TTC549 (cell line): ENCODE data around the gene AKT2.

Experiments used
- FAIRE-seq: peaks from 2 replicates; lab custom pipeline; 2012; peaks lifted over from hg19 to GRCh38; lab: Jason Lieb, UNC

The AKT2 gene

DNA sequence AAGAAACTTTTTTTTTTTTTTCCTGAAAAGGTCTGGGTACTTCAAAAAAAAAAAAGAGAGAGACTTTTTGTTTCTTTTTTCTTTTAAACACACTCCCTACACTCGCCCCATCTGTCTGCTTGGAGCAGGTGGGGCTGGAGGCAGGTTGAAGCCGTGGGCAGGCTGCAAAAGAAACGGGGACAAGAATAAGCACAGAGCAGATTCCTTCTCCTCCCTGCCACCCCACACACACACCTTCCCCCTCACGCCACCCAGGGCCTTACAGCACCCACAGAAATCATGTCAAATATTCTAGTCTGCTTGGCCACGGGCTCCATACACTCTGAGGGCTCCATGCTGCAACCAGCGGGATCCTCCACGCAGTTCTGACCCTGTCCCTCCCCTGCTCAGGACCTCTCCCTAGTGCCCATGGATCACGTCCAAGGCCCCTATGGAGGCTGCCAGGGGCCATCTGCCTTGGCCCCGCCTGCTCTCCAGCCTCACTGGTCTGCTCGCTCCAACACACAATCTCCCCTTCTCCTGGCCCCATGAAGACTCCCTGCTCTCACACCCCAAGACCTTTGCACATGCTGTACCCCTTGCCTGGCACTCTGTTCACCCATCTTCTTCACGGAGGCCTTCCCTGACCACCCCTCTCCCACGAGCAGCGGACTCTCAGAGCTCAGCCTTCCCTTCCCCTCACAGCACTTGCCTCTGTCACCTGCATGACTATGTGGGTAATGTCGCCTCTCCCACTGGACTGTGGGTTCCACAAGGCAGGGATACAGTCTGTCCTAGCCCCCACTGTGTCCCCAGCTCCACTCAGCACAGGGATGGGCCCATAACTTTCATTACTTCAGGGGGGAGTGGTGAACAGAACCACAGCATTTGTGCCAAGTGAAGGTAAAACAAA lies 11.4 kb downstream of the AKT2 start:
- no peak for FAIRE-seq

DNA sequence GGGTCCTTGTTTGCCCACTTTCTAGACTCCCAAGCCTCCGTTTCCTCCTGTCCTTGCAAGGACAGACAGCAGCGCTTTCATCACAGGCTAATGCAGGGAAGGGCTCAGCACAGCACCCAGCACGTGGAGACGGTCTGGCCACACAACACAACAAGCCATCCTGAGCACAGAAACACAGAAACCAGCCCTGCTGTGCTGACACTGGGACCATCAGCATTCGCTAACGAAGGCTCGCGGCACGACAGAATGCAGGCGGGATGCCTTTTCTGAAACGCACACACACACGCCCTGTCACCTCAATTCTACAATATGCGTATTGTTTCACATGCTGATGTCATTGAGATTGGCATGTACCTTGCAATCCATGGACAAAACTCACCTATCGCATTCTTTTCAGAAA lies 12.9 kb downstream of the AKT2 start:
- FAIRE-seq: no peak

DNA sequence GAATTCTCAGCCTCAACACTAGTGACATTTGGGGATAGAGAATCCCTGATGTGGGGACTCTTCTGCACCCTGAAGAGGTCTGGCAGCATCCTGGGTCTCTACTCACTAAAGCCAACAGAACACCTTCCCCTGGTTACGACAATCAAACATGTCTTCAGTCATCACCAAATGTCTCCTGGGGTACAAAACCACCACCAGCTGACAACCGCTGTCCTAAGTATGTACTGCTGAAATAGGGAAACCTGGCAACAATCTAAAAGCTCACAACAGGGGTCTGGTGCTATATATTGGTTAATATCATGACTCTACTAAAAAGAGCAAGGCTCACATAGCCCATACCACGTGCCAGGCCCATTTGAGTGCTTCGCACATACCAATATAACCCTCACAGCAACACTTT lies 13.4 kb downstream of the AKT2 start:
- FAIRE-seq: no peak

DNA sequence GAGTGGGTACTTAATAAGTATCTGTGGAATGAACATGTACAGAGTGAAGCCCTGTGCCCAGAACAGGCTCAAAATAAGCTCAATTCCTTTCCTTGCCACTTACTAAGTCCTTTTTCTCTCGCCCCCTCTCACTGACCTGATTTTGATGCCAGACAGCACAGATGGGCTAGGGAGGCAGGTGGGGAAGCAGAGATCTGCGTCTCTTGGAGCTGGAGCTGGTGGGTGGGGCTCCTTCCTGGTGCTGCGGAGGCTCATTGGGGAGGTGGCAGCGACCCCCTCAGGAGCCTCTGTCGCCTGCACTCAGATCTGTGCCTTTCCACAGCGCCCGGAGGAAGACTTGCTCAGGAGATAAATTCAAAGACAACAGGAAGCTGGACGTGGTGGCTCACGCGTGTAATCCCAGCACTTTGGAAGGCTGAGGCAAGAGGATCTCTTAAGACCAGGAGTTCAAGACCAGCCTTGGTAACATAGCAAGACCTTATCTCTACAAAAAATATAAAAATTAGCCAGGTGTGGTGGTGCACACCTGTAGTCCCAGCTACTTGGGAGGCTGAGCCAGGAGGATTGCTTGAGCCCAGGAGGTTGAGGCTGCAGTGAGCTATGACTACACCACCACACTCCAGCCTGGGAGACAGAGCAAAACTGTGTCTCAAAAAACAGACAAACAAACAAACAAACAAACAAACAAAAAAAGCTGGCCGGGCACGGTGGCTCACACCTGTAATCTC lies 14.6 kb downstream of the AKT2 start:
- no peak for FAIRE-seq

DNA sequence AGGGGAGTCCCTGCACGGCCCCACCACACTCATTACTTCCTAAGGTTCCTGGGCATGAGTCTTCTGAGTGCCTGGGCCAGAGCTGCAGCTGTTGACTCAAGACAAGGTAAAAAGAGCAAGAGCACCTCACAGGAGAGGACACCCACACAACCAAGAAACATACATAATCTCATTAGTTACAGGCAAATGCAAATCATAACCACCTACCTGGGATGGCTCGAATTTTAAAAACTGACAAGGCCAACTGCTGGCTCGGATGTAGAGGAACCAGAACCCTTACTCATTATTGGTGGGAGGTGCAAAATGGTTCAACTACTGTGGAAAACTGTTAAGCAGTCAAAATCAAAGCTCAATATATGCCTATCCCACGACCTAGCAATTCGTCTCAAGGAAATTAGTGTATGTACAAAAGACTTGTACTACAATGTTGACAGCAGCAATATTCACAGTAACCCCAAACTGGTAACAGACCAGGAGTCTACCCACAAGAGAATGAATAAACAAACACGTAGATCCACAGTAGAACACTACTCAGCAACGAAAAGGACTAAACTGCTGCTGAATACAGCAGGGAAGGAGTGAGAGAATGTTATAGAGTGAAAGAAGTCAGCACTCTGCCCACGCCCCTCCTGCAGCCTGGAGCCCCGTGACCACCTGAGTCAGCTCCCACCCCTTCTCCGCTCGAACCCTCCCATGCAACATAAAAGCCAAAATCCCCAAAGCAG lies 15.8 kb downstream of the AKT2 start:
- FAIRE-seq: no peak

DNA sequence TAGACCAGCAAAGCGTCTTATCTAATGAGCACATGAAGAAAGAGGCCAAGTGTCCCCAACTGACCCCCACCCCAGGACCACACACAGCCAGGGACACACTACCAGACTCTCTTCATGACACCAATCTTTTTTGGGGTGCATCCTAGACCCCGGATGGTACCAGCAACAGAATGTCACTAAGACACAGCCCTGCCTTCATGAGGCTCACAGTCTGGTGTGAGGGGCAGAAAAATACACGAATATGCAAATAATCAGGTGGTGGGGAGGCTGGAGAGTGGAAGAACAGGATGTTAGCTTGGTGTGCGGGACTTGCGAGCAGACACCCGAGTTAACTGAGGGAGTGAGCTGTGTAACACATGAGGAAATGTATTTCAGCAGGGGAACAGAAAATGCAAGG lies 17.5 kb downstream of the AKT2 start:
- FAIRE-seq: no peak

DNA sequence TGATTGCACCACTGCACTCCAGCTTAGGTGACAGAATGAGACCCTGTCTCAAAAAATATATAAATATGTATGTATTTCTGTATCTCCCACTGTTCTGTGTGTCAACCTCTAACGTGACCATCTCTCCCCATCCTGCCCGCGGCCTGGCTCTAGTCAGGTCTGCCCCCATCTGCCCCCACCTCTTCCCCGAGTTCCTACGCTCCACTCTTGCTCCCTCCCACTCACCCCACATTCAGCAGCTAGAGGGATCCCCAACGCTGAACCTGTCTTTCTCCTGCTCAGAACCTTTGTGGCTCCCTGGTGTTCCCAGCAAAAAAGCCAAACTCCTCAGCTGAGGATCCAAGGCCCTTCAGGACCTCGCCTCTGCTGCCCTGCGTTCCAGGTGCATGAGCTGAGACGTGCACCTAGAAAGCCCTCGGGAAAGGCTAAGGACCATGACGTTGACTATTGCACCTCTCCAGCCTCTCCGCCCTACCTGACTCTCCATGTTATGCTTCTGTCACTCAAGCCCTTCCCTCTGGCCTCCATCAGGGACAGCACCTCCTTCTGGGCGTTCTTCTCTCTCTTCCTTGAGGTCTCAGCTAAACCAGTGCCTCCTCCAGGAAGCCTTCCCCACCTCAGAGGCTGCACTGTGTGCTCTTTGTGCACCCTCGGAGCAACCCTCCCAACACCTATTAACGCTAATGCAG lies 18.1 kb downstream of the AKT2 start:
- no peak for FAIRE-seq

DNA sequence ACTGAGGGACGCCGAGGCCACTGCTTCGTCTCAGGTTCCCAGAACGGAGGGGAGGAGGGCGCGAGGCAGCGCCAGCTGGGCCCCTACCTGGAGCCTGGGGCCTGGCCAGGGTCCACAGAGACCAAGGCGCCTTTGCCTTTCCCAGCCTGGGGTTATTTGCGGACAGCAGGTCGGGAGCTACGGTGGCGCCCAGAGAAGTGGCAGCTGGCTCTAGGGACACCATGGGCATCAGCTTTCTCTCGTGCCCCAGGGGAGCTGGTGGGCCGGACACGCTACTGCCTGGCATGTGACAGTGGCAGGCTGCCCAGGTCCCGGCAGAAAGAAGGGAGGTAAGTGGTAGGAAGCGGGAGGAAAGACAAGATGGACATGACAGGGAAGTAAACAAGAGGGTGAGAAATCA lies 19.0 kb downstream of the AKT2 start:
- FAIRE-seq: no peak

DNA sequence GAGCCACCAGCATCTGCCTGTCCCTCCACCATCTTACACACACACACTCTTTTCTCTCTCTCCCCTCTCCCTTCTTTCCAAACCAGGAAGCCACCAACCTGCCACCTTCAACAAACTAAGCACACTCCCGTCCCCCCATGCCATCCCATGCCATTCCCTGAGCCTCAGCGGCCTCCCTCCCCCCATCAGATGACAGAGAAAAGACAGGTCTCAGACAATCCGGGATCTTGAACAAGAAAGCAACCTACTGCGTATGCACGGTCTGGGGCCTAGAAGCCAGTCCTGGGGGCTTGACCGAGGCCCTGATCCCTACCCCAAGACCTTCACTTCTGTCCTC lies 19.4 kb downstream of the AKT2 start:
- FAIRE-seq: no peak

DNA sequence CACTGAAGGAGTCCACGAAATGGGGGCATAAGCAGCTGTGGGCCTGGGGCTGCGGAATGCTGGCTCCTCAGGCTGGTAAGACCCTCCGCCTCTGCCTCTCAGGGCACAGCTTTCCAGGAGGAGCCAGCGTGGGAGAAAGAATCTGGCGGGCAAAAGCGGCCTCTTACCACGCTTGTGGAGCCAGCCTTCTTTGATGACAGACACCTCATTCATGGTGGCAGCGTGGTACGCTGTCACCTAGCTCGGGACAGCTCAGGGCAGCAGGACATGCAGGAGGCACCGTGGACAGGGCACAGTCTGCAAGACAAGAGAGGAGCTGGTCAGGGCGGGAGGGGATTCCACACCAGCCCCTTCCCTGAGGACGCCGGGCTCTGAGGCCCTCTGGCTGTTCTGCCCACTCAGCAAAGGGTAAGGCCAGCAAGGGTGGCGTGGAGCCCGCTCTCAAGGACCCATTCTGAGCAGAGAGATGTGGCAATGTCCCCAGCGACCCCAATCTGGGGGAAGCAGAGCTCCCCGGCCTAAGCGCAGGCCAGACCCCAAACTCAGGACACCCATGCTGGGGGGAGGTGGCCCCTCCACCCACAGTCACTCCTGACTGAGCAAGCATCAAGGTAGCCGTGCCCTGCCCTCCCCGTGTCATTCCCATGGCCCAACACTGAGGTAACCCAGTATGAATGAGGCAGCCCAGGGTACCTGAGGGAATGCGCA lies 19.9 kb downstream of the AKT2 start:
- FAIRE-seq: no peak

DNA sequence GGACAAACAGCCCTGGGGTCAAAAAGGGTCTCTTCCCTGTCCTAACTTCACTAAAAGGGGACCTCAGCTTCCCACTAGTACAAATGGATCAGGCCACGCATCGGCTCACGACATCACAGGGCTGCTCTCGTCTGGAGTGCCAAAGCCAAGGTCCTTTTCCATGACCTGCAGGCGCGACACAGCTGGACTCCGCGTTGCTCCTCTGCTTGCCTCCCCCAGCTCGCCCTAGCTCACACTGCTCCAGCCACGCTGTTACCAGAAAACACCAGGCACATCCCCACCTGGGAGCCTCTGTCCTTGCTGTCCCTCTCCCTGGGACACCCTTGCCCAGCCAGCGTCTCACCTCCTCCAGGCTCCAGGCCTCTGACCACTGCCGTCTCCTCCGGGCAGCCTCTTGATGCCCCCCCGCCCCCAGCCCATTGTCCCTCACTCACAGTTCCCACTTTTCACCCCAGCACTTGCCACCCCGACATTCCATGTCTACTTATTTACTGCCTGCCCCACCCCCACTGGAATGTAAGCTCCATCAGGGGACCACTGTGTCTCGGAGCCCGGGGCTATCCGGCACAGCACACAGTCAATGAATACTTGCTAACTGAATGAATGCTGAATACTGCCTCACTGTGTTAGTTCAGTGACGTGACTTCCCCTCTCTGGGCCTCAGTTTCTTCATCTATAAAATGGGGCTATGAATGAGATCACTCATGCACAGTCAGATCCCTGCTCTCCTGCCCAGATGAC lies 20.7 kb downstream of the AKT2 start:
- no peak for FAIRE-seq

DNA sequence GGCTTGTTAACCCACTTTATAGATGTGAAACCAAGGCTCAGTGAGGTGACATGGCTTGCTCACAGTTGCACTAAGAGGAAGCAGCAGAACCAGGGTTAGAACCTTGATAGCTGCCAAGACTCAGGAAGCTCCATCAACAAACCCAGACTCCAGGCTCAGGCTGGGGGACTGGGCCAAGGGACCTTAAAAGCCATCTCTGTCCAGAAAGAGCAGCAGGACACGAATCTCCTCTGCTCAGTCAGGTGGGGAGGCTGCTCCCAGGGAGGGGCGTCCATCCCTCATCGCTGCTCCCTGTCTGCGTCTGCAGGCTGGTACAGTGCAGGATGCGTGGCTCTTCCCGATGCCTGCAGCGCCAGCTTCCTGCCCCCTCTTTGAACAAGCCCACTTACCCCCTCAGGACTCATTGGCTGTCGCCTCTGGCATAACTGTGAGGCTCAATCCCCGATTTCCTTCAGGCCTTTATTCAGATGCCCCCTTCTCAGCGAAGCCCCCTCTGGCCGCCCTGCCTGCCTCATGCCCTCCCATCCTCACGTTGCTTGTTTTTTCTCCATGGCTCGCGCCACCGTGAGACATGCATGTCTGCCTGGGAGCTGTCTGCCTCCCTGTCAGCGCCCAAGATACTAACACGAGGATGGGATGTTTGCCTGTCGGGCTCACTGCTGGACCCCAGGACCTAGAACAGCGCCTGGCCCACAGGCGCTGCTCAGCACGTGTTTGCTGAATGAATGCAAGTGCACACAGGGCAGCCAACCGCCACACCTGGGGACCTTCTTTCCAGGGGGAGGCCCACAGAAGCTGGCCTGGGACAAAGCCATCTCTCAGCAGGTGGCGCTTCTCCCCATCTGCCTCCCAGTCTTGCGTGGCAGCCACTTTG lies 21.5 kb downstream of the AKT2 start:
- FAIRE-seq: no peak

DNA sequence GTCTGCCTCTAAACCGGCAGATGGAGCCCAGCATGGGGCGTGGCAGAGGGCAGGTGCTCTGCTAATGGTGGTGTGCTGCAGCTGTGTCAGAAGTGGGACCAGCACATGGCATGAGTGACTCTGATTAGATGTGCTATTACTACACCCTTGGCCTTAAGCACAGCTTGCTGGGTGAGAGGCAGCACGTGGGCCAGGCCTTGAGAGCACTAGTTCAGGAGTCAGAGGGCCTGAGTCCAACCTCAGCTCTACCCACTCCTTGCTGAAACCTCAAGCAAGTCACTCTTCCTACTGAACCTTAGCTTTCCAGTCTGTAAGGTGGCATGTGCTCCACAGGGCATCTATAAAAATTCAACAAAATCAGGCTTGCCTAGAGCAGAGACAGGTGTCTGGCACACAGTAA lies 22.7 kb downstream of the AKT2 start:
- no peak for FAIRE-seq

DNA sequence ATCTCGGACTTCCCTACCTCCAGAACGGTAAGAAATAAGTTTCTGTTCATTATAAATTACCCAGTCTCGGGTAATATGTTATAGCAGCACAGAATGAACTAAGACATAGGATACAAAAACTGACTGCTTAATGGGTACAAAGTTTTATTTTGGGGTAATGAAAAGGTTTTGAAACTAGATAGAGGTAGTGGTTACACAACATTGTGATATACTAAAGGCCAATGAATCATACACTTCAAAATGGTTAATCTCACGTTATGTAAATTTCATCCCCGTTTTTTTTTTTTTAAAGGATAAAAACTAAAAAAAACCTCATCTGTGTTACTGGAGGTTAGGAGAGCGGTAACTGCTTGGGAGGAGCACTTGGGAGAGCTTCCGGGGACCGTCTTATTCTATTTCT lies 23.5 kb downstream of the AKT2 start:
- FAIRE-seq: no peak

DNA sequence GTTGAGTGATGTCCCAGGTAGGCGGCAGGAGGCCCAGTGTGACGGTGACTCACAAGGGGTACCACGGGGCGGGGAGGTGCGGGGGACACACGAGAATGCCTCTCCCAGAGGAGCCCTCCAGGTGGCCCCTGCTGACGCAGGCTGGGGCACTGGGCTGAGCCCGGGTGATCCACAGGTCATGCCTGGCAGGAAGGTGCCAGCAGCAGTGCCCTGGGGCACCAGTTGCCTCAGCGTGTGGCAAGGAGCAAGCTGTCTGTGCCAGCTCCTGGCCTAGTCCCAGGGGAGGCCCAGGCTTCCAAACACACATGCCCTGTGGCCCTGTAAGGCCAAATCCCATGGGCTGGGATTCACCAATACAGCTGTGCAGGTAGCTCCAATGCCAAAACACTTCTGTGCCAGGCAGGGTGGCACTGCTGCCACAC lies 28.0 kb downstream of the AKT2 start:
- no peak for FAIRE-seq

DNA sequence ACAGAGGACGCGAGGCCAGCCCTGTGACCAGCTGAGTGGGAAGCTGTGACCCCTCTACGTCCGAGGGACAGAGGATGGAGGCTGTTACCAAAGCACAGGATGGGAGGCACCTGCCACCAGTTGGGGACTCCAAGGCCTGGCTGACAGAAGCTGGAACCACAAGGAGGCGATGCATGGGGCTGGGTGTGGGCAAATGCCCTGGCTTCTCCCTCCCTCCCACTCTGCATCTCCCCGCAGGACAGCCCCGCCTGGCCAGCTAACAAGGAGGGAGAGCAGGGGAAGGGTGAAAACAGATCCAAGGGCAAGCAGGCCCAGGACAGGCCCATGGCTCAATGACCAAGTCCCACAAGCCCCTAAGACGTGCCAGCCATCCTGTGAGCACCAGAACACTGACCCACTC lies 28.6 kb downstream of the AKT2 start:
- FAIRE-seq: no peak

DNA sequence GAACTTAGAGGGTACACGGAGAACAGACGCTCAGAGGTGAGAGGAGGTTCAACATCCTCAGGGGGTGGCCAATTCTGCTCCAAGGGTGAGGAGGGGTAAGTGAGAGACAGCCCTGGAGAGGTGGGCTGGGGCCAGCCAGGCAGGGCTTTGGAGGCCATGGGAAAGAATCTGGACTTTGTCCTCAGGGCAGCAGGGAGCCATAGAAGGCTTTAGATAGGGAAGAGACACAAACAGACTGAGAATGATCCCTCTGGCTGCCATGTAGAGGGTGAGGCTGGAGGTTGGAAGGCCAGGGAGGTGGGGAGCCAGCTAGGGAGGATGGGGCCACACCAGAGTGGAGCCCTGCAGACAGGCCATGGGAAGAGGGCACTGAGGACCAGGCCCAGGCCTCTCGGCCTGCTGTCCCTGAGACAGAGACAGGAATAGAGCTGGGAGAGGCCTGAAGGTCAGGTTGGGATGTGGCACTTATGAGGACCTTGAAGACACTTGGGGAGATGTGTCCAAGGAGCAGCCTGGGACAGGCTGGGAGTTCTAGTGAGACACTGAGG lies 29.5 kb downstream of the AKT2 start:
- no peak for FAIRE-seq

DNA sequence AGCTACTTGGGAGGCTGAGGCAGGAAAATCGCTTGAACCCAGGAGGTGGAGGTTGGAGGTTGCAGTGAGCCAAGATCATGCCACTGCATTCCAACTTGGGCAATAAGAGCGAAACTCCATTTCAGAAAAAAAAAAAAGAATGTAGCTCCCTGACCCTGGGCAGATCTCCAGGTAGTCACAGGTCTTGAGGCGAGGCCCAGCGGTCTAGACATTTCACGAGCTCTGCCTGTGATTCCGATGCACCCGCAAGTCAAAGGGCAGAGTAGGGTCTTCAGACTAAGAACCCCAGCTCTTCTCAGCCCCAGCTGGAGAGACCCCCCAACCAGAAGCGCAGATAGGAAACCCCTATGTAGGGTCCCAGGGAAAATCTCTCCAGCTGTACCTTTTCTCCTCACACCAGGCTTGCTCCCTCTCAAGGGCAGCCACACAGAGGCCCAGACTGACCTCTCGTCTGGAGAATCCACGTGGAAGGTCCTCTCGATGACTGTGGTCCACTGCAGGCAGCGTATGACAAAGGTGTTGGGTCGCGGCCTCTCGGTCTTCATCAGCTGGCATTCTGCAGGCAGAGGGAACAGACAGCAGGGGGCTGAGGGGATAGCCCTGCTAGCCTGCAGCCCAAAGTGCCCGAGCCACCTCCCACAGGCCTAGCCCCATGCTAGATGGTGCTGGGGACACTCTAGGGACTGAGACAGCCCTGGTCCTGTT lies 30.3 kb downstream of the AKT2 start:
- no peak for FAIRE-seq

DNA sequence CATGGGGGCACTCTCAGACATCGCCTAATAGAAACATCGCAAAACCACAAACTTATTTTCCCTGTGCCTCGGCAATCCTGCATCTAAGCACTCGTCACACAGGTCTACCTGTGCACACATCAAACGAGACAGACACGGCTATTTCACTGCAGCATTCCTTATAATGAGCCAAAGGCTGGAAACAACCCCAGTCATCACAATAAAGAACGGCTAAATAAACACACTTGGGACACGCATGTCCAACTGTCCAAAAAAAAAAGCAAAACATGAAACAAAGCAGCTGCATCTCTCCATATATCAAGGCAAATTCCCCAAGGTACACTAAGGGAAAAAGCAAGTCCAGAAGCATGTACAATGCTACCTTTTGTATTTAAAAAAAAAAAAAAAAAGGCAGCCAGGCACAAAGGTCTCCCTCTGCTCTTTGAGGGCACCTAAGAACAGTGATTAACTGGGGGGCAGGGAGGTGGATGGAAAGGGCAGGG lies 31.5 kb downstream of the AKT2 start:
- FAIRE-seq: no peak
